Measurements from ENCODE around the gene GP1BB.

GRCh38 chr22:19720999-19721329, 2.4 kb upstream of the GP1BB start:
- TF ChIP-seq CTCF (IDR thresholded peaks at IDR 0.05; ENCODE audit: borderline replicate concordance, extremely low read depth, low read length, poor library complexity, severe bottlenecking) = no peak
- TF ChIP-seq EZH2 (IDR thresholded peaks at IDR 0.05; ENCODE audit: borderline replicate concordance, low read depth, low read length, severe bottlenecking) = no peak

Data from DND-41 (cell line).